Right lung (tissue), 10 donors: Measurements from ENCODE around the gene FMO4. TPM values are rescaled to one million over a fixed set of nuclear protein-coding genes. Genes with fewer than 3 reads are reported as not detected.
"Not testable (repeated sequence)": the region's sequence is repeated elsewhere in the genome, so short reads cannot be mapped to it uniquely, and the experiment has no call there.

ENCODE experiments used
- DNase-seq, 2 donors: peaks; one replicate each; pipeline ENCODE4 v3.0.0-alpha.2; 2013
- long read RNA-seq, 8 donors: transcript quantifications; one replicate each; lab custom pipeline, GENCODE V29; 2026
- polyA plus RNA-seq, 5 donors: library from polyadenylated mRNA; unstranded; fragments of 120-200 nt; gene quantifications; one replicate each; pipeline versions ENCODE4 v1.2.1 to v1.2.3, GENCODE V29; 2013; ENCODE audit warnings: inconsistent platforms in 1 of 5, low replicate concordance in 1 of 5; ENCODE audit not compliant: insufficient read length in 5 of 5, insufficient read depth in 1 of 5

Gene FMO4
- 10 to 100 TPM; 11.8 to 21.5 (median 19.3) TPM for polyA plus RNA-seq
- long read RNA-seq, donor 1 = 0 reads
- long read RNA-seq, donor 2 = 0 reads
- long read RNA-seq, donor 3, partial matches to known transcripts = 0 of 1 reads
- long read RNA-seq, donor 3, other reads (novel, unspliced or antisense) = 0 of 1 reads
- long read RNA-seq, donor 4 = 0 reads
- long read RNA-seq, donor 5 = 0 reads
- long read RNA-seq, donor 6, partial matches to known transcripts = 0 of 1 reads
- long read RNA-seq, donor 6, other reads (novel, unspliced or antisense) = 0 of 1 reads
- long read RNA-seq, donor 7 = 0 reads
- long read RNA-seq, donor 8, partial matches to known transcripts = 0 of 2 reads
- long read RNA-seq, donor 8, other reads (novel, unspliced or antisense) = 0 of 2 reads

GRCh38 chr1:171313835-171314320 lies at the start of gene FMO4:
TSS of gene FMO4 (plus strand) at chr1:171314183. CDS start at chr1:171319826, 5,643 bp downstream.
- DNase-seq = peak; percentile 99

- no peak for DNase-seq
Observed at GRCh38 chr1:171265686-171266085, 48.3 kb upstream of the FMO4 start.

- no peak for DNase-seq
Observed at GRCh38 chr1:171266930-171267329, 47.1 kb upstream of the FMO4 start.

GRCh38 chr1:171267391-171267790 lies 46.6 kb upstream of the FMO4 start:
- DNase-seq = no peak

- no peak for DNase-seq
Observed at GRCh38 chr1:171270806-171271205, 43.2 kb upstream of the FMO4 start.

- no peak for DNase-seq
Observed at GRCh38 chr1:171277534-171277933, 36.4 kb upstream of the FMO4 start.

GRCh38 chr1:171279234-171279633 lies 34.7 kb upstream of the FMO4 start:
- DNase-seq = no peak

- DNase-seq = no peak
Observed at GRCh38 chr1:171279678-171280077, 34.3 kb upstream of the FMO4 start.

GRCh38 chr1:171280599-171280998 lies 33.4 kb upstream of the FMO4 start:
- DNase-seq = no peak

- no peak for DNase-seq
Observed at GRCh38 chr1:171286032-171286705, 27.8 kb upstream of the FMO4 start.

- DNase-seq = no peak
Observed at GRCh38 chr1:171290621-171291020, 23.4 kb upstream of the FMO4 start.

GRCh38 chr1:171292799-171293198 lies 21.2 kb upstream of the FMO4 start:
- DNase-seq = no peak

- DNase-seq = not testable (repeated sequence)
Observed at GRCh38 chr1:171295383-171295782, 18.6 kb upstream of the FMO4 start.

- no peak for DNase-seq
Observed at GRCh38 chr1:171295821-171296220, 18.2 kb upstream of the FMO4 start.

GRCh38 chr1:171296897-171297296 lies 17.1 kb upstream of the FMO4 start:
- no peak for DNase-seq

- no peak for DNase-seq
Observed at GRCh38 chr1:171298696-171299095, 15.3 kb upstream of the FMO4 start.

- DNase-seq = no peak
Observed at GRCh38 chr1:171299342-171299741, 14.6 kb upstream of the FMO4 start.

GRCh38 chr1:171300401-171300800 lies 13.6 kb upstream of the FMO4 start:
- DNase-seq = no peak

GRCh38 chr1:171310661-171311087 lies 3.3 kb upstream of the FMO4 start:
- no peak for DNase-seq

- DNase-seq = no peak
Observed at GRCh38 chr1:171311771-171312558, 2.0 kb upstream of the FMO4 start.

GRCh38 chr1:171313319-171313834 lies 606 bp upstream of the FMO4 start:
- no peak for DNase-seq

- DNase-seq = no peak
Observed at GRCh38 chr1:171329251-171329650, 15.3 kb downstream of the FMO4 start.
